NCI-H526 (cell line): ENCODE results near the gene VPS9D1.

Experiments
- DNase-seq, 2 experiments: peaks; one replicate each; lab custom pipeline; 2025; lab: John Stamatoyannopoulos, UW

The VPS9D1 gene

DNA sequence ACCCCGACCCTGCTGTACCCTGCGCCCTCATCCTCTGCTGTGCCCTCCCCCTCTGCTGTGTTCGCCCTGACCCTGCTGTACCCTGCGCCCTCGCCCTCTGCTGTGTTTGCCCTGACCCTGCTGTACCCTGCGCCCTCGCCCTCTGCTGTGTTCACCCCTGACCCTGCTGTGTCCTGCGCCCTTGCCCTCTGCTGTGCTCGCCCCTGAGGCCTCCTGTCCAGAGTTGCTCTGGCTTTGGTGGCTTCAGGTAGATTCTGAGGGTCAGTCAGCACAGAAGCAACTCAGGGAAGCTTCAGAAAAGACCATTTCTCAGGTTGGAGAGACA lies 12.2 kb upstream of the VPS9D1 start:
- DNase-seq: no peak

- DNase-seq: no peak
Observed at GRCh38 chr16:89732142-89732917, 11.6 kb upstream of the VPS9D1 start.

GRCh38 chr16:89730610-89731234 lies 10.0 kb upstream of the VPS9D1 start:
- no peak for DNase-seq

DNA sequence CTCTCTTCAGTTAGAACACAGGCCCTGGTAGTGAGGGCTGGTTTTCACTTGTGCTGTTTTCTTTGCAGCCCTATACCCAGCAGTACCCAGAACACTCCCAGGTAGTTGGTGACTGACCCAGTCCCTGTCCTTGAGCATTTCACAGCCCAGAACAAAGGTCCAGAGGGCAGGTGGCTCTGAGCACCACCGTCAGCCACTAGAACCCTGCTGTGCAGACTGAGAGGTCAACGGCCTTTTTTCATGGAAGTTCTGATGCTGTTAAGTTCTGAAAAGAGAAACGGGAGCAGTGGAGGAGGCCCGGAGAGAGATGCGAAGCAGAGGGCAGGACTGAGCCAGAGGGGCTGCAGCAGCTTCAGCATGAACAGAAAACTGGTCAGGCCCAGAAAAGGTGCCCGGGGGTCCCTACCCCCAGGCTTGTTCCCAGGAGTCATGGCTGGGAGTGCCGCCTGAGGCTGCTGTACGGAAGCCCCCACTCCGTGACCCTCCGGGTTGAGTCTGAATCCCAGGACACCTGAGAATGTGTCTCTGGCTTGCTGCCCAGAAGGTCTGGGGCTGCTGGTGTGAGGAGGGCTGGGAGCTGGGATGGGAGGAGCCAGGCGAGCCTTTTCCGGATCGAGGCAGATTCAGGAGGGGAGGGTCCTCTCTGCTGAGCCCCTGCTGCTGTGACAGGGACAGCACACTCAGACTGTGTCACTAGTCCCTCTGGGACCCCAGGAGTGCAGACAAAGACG lies 9.3 kb upstream of the VPS9D1 start:
- no peak for DNase-seq

DNA sequence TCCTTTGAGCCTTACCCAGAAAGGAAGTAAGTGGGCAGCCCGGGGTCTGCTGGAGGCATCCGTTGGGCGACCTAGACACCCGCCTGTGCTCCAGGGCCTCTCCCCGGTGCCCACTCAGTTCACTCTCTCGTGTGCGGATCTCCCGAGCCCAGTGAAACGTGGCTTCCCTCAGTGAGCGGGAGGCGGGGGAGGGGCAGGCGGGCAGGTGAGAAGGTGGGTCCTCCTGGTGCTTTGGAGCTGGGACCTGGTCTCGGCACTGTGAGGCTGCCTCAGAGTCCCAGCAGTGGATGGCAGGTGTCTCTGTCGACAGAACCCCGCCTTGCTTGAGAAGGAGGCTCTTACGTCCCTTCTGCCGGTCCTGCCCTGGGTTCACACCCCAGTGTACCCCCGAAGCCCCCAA lies 8.6 kb upstream of the VPS9D1 start:
- no peak for DNase-seq

- DNase-seq: no peak
Observed at GRCh38 chr16:89727406-89728120, 6.9 kb upstream of the VPS9D1 start.

DNA sequence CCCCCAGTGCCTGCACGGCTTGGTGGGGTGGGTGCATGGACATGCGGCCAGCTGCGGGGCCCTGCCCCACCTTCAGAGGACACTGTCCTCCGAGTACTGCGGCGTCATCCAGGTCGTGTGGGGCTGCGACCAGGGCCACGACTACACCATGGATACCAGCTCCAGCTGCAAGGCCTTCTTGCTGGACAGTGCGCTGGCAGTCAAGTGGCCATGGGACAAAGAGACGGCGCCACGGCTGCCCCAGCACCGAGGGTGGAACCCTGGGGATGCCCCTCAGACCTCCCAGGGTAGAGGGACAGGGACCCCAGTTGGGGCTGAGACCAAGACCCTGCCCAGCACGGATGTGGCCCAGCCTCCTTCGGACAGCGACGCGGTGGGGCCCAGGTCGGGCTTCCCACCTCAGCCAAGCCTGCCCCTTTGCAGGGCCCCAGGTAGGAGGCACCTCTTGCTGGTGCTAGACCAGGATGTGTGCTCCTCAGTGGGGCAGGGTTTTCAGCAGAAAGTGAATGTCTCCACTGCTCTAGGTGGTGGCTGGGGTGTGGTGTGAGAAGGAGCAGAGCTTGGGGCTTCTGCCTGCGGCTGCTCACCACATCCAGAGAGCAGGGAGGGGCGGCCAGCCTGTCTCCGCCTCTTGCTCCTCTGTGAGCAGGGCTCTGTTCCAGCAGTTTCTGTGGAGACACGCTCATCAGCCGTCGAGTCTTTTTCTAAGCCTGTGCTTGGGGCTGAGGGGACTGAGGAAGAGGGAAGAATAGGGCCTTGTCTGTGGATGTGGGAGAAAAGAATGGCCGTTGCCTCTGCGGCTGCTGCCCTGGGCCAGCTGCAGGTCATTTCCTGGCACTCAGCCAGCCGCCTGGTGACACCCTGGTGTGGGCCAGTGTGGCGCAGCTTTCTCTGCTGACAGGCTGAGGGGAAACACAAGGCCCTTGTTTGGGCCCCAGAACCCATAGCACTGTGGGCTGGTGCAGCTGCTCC lies 2.9 kb upstream of the VPS9D1 start:
- no peak for DNase-seq

GRCh38 chr16:89722392-89723278 lies 1.9 kb upstream of the VPS9D1 start:
- peak in 1 of 2 experiments; percentile 37 for DNase-seq

- peak in 1 of 2 experiments; percentile 48 for DNase-seq
Observed at GRCh38 chr16:89721546-89722391, 1.1 kb upstream of the VPS9D1 start.

DNA sequence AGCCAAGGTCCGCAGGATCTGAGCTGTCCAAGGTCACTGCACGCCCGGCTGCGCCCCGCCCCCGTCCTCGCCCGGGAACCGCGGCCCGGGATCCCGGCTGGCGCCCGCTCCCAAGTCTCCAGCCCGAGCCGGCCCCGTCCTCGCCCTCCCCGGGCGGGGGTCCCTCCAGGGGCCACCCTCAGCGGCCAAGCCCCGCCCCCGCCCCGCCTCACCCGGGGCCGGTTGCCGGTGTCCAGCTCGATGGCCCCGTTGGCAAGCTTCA lies 216 bp downstream of the VPS9D1 start:
- peak in 1 of 2 experiments; percentile 58 for DNase-seq

DNA sequence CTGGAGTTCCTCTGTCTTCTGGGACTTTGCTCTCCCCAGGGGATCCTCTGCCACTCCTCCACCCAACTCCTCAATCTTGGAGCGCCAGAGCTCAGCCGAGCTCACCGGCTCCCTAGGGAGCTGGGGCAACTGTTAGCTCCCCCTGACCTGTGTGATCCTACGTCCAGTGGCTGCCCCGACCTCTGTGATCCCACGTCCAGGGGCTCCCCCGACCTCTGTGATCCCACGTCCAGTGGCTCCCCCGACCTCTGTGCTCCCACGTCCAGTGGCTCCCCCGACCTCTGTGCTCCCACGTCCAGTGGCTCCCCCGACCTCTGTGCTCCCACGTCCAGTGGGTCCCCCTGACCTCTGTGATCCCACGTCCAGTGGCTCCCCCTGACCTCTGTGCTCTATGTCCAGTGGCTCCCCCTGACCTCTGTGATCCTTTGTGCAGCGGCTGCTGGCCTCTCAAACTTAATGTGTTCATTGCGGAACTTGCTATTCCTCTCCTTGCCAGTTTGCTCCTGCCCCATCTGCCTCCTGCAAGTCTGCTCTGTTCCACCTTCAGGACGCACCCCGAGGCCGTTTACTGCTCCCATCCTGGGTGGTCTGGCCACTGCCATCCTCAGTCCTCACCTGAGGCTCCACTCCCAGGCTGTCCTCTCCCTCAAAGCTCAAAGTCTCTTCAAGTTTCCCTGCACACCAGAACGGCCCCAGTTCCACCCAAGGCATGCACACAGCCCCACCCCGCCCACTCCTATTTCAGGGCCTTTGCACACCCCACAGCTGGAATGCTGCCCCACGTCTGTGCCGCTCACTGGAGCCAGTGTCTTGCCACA lies 2.8 kb downstream of the VPS9D1 start:
- no peak for DNase-seq

DNA sequence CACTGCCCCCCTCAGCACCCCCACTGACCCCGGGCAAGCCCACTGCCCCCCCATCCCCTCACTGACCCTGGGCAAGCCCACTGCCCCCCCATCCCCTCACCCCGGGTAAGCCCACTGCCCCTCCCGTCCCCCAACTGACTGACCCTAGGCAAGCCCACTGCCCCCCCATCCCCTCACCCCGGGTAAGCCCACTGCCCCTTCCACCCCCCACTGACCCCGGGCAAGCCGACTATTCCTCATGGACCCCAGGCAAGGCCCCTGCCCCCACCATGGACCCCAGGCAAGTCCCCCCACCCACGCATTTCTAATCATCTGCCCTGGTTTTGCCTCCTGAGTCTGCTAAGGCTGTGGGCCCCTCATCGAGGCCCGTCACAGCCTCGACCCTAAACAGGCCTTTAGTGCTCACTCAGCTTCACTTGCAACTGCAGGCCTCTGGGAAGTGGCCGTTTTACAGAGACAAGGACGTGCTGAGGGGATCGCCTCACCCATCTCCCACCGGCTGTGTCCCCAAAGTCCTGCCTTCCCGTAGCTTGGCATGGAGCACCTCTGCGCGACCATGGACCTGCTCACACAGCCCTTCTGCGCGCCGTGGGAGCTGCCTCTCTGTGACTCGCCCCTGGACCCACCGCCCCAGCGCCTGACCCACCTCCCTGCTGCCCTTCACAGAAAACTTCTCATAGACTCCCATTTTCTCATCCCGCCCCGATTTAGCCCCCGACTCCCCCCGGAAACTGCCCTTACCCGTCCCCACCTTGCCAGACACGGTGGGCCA lies 3.6 kb downstream of the VPS9D1 start:
- DNase-seq: no peak

- DNase-seq: no peak
Observed at GRCh38 chr16:89716493-89716892, 4.2 kb downstream of the VPS9D1 start.

DNA sequence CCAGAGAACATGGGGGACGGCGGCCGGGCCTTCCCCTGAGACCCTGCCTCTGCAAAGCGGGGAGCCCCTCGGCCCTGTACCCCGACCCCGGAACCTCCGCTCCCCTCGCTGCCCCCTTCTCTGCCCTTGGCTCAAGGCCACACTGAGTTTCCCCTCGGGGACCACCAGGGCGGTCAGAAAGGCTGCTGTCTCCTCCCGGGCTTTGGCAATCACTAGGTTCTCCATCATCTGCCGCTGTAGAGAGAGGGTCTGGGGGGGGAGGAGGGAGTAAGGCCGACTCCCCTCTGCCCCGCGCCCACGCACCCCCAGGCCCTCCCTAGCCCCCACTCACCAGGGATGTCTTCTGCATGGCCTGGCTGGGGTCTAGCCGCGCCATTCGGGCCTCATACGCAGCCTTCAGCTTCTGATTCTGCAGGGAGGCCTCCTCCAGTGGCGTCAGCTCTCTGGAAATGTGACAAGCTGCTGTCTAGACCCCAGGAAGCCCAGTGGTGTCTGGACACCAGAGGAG lies 8.4 kb downstream of the VPS9D1 start:
- DNase-seq: peak in 1 of 2 experiments; percentile 28

DNA sequence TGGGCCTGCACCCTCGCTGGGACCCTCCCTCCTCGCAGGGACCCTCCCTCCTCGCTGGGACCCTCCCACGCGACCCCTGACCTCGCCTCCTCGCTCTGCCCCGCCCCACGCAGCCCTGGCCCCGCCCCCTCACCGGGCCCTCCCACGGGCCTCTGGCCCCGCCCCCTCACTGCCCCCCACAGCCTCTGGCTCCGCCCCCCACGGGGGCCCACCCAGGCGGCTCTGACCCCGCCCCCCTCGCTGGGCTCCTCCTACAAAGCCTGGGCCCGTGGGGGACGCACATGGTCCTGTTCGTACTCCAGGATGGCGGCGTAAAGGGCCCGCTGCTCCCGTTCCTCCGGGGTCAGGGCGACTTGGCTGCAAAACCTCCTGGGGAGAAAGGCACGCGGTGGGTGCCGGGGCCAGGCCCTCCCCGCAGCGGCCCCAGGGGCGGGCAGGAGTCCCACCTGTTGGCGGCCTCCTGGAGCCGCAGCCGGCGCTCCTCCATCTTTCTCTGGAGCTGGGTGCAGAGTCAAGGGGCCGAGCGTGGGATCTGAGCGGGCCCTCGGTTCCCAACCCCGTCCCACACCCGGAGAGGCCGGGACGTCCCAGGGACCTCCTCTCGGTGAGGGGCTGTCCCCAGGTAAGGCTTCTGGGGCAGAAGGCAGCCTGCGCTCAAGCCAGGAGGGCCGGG lies 9.0 kb downstream of the VPS9D1 start:
- peak in 1 of 2 experiments; percentile 69 for DNase-seq

- peak in 1 of 2 experiments; percentile 32 for DNase-seq
Observed at GRCh38 chr16:89710709-89711564, 9.8 kb downstream of the VPS9D1 start.
